ENCODE measurements around the gene HTR3C.
"Not testable (repeated sequence)": the region's sequence is repeated elsewhere in the genome, so short reads cannot be mapped to it uniquely, and the experiment has no call there.

Gene HTR3C, protein sequence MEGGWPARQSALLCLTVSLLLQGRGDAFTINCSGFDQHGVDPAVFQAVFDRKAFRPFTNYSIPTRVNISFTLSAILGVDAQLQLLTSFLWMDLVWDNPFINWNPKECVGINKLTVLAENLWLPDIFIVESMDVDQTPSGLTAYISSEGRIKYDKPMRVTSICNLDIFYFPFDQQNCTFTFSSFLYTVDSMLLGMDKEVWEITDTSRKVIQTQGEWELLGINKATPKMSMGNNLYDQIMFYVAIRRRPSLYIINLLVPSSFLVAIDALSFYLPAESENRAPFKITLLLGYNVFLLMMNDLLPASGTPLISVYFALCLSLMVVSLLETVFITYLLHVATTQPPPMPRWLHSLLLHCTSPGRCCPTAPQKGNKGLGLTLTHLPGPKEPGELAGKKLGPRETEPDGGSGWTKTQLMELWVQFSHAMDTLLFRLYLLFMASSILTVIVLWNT

DNA sequence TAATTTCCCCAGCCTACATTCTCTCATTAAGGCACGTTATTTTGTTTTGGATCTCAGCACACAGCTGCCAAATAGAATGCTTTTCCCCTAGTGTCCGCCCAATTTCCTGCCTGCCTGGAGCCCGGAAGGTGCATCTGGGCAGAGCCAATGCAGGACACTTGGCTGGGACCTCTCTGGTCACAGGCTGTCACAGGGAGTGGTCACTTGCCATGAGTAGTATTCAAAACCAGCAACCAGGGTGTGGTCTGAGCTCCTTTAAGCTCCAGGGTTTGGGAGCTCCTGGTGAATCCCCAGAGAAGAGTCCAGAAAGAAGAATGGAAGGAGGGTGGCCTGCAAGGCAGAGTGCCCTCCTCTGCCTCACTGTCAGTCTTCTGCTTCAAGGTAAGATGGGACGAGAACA lies at the start of gene HTR3C:
Gene HTR3C, plus strand, starts transcription at position 281 of the 400 bp plus-strand sequence. Its CDS starts 34 bp downstream, at position 315.
- no peak for DNase-seq (ENCODE audit: low read depth, low spot score)

DNA sequence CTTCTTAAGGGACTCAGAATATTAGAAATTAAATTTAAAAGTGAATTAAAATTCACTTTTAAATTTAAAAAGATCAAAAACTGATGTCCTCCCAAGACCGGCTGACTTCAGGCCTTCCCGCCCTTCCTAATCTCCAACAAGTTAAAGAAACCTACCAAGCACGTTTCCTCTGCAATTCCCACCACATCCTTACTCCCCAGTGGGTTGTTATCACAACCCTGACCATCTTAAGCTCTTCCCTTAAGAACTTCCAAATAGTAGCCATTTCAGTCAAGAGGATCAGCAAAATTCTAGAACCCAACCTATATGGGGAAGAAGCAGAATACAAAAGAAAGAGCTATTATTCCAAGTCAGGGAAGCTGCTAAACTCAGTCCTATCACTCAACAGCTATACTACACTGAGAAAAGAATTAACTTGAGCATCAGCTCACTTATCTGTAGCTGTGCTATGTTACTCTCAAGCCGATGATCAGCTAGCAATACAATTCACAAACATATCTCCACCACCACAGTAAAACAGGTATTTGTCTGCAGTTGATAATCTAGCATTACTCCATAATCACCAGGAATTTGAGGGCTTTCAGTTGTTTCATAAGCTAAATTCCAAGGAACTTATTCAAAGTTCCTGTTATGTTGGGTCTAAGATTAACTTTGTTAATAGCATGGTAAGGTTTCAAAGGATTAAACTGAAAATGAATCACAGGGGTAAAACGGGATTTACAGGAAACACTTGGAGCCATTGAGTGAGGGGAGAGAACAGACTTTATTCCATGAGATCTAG lies 49.5 kb upstream of the HTR3C start:
- DNase-seq (ENCODE audit: low read depth, low spot score): no peak

DNA sequence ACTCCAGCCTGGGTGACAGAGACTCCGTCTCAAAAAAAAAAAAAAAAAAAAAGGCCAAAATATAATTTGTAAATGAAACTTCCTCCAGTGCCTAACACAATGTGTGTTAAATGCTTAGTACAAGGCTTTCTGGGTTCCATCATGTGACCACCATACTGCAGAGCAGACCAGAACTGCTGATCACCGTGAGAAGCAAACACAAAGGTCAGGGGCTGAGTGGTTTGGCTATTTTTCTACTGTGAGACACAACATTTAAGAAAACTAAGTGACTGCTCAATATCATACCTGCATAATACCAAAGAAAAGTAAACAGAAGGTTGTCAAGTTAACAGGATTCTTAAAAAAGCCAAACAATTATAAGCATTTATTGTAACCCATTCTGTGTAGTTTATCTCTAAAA lies 48.4 kb upstream of the HTR3C start:
- no peak for DNase-seq (ENCODE audit: low read depth, low spot score)

DNA sequence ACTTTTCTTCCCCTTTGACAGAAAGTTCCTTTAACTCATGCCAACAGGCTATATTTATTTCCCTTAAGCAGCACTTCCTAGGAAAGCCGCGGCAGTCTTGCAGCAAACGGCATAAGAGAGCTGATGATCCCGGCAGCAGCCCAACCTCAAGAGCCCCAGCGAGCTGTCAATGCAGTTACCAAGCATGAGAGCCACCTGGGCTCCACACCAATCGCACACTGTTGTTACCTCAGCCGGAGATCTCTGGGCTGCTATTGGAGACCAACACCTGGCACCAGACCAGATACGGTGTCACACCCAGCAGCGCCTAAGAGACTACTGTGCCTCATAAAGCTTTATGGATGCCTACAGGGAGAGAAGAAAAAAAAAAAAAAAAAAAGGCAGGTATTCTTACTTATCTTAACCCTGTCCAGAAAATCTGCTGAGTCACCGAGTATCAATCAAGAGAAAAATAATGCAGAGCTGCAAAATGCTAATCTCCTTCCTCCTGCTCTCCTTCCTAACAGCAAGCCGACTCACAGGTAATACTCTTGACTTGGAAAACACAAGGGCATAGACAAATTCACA lies 46.8 kb upstream of the HTR3C start:
- peak; percentile 64 for DNase-seq (ENCODE audit: low read depth, low spot score)

DNA sequence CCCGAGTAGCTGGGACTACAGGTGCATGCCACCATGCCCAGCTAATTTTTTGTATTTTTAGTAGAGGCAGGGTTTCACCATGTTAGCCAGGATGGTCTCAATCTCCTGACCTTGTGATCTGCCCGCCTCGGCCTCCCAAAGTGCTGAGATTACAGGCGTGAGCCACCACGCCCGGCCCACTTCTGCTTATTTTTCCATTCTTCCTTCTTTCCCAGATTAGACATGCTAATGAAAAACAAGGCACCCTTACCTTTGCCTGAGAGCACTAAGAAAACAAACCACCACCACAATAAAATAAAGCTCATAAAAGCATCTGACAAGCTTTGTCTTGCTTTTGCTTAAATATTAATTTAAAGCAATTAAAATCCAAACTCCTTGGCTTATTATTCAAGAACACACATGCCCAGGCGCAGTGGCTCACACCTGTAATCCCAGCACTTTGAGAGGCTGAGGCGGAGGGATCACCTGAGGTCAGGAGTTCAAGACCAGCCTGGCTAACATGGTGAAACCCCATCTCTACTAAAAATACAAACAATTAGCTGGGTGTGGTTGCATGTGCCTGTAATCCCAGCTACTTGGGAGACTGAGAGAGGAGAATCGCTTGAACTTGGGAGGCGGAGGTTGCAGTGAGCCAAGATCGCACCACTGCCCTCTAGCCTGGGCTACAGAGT lies 45.6 kb upstream of the HTR3C start:
- not testable (repeated sequence) for DNase-seq (ENCODE audit: low read depth, low spot score)

DNA sequence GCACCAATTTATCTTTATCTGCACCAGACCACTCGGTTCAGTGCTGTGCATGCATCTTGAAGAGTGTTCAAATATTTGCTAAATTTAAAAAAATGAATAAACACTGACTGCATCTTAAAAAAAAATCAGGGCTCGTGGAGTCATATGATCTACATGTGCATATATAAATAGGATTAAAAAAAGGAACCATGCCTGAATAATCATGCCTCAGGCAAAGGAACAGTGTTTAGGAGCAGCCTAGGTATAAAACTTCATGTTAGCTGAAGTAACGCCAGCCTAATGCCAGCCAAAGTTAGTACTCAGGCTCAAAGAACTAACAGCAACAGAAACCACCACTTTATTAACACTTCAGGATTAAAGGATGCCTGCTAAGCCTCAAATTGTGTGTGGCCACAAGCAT lies 44.7 kb upstream of the HTR3C start:
- no peak for DNase-seq (ENCODE audit: low read depth, low spot score)

DNA sequence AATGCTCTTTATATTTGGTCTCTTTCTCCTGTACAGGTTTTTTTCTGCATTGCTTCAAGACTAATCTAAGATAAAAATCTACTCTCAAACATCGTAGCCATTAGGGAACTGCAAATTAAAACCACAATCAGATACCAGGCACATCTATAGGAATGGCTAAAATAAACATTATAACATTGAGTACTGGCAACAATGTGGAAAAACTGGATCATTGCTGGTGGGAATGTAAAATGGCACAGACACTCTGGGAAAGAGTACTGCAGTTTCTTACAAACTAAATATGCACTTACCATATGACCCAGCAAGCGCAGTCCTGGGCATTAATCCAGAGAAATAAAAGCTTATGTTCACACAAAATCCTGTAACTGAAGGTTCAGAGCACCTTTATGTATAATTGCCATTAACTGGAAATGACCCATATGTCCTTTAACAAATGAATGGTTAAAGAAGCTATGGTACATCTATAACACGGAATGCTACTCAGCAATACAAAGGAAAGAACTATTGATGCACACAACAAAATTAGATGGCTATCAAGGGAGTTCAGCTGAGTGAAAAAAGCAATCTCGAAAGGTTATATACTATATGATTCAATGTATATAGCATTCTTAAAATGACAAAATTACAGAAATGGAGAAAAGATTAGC lies 41.5 kb upstream of the HTR3C start:
- no peak for DNase-seq (ENCODE audit: low read depth, low spot score)

DNA sequence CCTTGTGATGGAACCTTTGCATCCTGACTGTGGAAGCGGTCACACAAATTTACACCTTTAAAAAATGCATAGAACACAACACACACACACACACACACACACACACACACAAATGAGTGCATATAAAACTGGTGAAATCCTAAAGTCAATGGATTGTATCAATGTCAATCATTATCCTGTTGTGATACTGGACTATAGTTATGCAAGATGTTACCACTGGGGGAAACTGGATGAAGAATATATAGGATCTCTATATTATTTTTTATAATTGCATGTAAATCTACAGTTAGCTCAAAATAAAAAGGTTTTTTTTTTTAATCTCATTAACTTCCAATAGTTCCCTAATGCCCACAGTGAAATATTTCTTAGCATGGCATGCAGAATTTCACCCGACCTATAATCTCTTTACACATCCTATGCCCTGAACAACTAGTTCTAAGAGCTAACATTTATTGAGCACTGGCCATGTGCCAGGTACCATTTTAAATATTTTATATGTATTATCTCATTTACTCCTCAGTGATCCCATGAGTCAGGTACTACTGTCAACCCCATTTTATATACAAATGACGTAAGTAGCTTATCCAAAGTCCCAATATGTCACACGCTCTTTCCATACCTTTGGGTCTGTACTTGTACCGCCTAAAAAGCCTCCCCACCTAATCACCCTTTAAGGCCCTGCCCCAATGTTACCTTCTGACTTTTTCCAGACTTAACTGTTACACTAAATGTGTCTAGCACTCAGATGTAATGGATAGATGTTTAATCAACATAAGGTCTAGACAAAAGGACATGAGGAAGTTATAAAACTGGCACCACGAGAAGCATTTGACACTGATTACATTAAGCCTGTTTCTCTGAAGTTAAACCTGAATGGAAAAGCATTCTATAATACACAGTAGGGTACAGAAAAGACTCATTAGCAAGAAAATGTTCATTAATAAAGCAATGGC lies 40.6 kb upstream of the HTR3C start:
- no peak for DNase-seq (ENCODE audit: low read depth, low spot score)

DNA sequence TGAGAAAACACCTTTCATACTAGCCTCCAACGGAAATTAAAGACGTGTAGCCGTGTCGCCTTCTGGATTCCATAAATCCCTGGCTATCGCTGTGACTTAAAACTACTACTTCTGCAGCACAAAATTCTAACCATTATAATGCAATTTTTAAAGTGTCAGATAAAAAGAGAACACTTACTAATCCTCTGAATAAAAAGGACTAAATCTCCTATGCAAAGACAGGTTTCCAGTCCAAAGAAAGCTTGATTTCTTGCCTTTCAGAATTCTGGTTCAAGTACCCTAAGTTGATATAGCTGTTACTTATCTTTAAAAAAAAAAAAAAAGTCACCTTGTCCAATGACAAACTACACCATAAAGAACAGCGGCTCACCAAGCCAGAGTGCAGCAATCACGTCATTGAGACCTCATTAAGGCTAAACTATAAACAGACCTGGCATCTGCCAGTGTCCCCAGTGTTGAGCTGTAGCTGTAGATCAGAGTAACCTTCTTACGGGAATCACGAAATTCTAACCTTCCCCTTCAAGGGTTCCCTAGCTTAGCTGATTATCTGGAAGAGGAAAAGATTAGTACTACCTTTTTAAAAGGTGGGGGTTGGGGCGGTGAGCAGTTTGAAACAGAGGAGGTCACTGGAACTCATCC lies 37.3 kb upstream of the HTR3C start:
- DNase-seq (ENCODE audit: low read depth, low spot score): peak; percentile 45

DNA sequence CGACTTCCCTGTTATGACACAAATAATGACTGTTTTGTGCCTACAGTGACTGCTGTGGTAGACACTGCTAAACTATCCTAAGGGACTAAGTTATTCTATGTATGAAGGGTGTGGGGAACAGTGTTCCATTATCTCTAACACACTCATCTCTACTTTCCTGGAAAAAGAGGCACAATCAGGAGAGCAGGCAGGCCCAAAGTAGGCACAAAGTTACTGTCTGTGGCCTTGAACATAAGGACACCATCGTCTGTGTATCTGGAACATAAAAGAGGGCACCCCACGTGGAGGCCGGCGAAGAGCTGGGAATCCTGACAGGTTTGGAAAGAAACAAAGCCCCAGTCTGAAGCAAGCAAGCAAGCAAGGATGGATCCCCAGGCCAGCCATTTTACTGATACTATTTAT lies 36.7 kb upstream of the HTR3C start:
- peak; percentile 14 for DNase-seq (ENCODE audit: low read depth, low spot score)

DNA sequence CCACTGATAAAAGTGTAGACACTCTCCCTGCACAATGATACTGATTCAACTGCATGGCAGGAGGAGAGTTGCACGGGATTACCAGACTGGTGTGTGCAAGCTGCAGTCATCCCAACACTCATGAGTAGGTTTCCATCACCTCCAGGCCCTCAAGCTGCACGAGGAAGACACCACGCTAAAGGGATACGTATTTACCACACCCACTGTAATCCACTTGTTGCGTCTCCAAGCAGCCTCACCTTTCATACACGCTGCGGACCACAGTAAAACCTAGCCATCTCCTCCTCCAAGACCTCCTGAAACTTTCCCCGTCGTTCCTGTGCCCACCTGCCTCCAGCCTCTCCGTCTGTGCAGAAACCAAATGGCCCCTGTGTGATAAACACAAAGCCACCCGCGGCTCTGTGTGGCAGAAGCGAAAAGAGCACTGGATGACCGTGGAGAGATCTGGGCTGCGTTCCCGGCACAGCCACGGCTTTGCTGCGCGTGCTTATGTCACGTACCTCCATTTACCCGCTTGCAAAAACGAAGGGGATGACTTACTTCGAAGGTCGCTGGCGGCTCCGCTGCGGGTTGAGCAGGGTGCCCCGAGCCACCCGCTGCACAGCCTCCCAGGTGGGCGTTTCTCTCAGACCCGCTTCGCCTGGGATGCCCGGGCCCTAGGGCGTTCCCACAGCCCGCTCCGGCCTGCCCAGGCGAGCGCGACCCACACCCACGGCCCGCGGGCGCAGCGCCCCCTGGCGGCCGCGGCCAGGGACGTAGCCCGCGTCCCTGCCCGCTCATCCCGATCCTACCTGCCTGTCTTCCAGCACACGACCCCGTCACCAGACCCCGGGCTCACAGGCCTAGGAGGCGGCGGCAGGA lies 35.8 kb upstream of the HTR3C start:
- peak; percentile 93 for DNase-seq (ENCODE audit: low read depth, low spot score)

DNA sequence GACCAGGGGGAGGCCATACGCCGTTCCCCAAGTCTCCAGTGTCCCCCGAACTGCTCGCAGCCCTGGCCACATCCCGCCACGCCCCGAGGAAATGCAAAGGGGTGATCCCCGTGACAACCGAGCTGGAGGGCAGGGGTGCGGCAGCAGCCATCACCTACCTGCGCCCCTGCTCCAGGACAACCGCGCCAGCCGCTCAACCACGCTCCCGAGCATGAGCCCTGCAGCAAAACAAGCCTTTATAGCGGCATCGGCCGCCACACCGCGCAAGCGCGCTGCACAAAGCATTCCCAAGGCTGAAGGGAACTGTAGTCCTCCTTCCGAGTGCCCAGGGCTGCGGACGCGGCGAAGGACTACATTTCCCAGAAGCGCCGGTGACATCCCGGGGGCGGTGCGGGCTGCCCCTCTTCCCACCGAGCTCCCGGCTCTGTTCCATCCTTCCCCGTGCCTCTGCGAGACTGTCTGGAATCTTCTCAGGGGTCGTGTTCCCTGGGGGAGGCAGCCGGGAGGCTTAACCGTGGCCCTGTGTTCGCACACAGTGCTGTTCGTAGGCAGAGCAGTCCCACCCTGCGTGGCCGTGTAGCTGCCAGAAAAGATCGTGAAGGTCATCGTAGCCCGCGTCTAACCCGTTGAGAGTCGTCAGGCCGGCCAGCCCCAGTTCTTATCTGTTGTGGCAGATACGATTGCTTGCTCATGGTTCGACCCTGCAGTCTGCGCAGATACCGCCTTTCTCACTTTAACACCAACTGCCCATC lies 35.0 kb upstream of the HTR3C start, which contains the start of gene ABCC5:
Gene ABCC5, minus strand, starts transcription at position 213 of the 752 bp plus-strand sequence. CDS start 3,492 bp downstream, outside the sequence.
- DNase-seq (ENCODE audit: low read depth, low spot score): peak; percentile 98

DNA sequence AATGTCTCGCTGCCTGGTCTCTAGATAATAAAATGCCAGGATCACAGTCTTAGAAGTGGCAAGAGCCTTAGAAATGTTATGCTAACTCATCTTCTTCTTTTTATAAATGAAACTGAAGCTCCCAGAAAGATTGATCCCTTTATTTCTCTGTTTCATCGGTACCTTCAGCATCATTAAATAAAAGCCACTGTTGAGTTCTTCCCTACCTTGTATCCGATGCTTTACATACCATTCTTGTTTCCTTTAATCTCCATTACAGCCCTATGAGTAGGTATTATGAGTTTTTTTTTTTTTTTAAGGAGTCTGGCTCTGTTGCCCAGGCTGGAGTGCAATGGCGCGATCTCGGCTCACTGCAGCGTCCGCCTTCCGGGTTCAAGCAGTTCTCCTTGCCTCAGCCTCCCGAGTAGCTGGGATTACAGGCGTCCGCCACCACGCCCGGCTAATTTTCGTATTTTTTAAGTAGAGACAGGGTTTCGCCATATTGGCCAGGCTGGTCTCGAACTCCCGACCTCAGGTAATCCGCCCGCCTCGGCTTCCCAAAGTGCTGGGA lies 34.3 kb upstream of the HTR3C start:
- DNase-seq (ENCODE audit: low read depth, low spot score): no peak

DNA sequence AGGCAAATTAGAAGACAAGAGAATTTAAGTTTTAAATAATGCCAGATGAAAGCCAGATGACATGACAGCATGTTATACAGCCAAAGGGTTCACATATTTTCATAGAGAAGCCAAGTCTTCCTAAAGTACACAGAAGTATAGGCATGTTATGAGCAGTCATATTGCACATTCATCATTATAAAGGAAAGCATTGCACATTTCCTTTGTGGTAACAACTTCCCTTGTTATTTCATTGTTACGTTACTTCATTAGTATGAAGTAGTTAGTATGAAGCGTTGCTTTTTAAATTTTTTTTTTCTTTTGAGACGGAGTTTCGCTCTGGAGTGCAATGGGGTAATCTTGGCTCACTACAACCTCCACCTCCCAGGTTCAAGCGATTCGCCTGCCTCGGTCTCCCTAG lies 30.5 kb upstream of the HTR3C start:
- DNase-seq (ENCODE audit: low read depth, low spot score): no peak

DNA sequence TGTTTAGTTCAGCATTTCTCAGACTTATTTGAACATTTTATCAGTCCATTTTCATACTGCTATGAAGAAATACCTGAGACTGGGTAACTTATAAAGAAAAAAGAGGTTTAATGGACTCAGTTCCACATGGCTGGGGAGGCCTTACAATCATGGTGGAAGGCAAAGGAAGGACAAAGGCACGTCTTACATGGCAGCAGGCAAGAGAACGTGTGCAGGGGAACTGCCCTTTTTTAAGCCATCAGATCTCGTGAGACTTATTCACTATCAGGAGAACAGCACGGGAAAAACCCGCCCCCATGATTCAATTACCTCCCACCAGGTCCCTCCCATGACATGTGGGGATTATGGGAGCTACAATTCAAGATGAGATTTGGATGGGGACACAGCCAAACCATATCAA lies 27.6 kb upstream of the HTR3C start:
- not testable (repeated sequence) for DNase-seq (ENCODE audit: low read depth, low spot score)

DNA sequence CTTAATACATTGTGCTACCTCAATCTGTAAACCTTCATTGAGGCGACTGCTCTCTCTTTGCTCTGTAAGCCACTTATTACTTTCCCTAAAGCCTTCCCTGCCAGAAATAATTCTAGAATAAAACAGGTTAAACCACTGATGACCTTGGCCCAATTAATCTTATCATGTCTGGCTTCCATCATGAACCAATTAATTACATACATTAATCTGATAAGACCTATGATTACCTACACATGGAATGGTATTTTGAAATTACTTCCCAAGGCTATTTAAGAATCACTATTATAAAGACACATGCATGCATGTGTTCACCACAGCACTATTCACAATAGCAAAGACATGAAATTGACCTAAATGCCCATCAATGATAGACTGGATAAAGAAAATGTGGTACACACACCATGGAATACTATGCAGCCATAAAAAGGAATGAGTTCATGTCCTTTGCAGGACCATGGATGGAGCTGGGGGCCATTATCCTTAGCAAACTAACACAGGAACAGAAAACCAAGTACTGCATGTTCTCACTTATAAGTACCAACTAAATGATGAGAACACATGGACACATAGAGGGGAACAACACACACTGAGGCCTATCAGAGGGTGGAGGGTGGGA lies 24.5 kb upstream of the HTR3C start:
- not testable (repeated sequence) for DNase-seq (ENCODE audit: low read depth, low spot score)

DNA sequence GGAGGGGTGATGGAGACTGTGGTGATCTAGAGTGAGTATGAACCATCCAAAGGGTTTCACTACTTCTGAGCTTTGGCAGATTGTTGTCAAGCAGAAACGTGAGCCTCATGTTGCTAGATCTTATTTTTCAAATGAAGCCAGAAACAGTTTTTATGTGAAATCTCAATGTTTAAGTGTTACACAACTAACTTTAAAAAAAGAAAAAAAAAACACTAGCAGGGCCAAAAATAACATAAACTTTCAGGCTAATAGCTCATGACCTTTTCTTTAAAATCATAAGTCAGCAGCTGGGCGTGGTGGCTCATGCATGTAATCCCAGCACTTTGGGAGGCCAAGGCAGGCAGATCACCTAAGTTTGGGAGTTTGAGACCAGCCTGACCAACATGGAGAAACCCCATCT lies 23.4 kb upstream of the HTR3C start:
- no peak for DNase-seq (ENCODE audit: low read depth, low spot score)

All from ELF-1 (cell line).